PFSK-1 (cell line): ENCODE measurements around the gene LAMB4.

Experiments used
- POLR2AphosphoS5 ChIP-seq: IDR thresholded peaks from 2 replicates; pipeline ENCODE4 v1.6.1; 2012; ENCODE audit warnings: low read depth, mild to moderate bottlenecking, control low read depth, low read length, moderate library complexity
- TAF1 ChIP-seq: IDR thresholded peaks from 2 replicates; pipeline ENCODE4 v1.6.1; 2012; ENCODE audit warnings: low read length, control low read depth, borderline replicate concordance; ENCODE audit not compliant: insufficient read depth

GRCh38 chr7:108000875-108001763 lies 129.0 kb downstream of the LAMB4 start:
- TF ChIP-seq POLR2AphosphoS5 (no peak), TAF1 (no peak)
